Activated CD8-positive, alpha-beta memory T cell treated with anti-CD3 and anti-CD28 coated beads for 4 hours (primary cell): ENCODE measurements around the gene BBLN.
"Not testable (repeated sequence)": the region's sequence is repeated elsewhere in the genome, so short reads cannot be mapped to it uniquely, and the experiment has no call there.

Source experiments
- DNase-seq, 2 donors: peaks; one replicate each; pipeline ENCODE4 v3.0.0-alpha.2; 2020; ENCODE audit warnings: low read depth in 2 of 2

BBLN gene

GRCh38 chr9:128124451-128124850 is 35.6 kb upstream of the BBLN start:
- no peak for DNase-seq

GRCh38 chr9:128124873-128125579 is 35.0 kb upstream of the BBLN start:
- DNase-seq, result no peak

- DNase-seq, result no peak
These were observed 34.3 kb upstream of the BBLN start for GRCh38 chr9:128125580-128126354.

DNA sequence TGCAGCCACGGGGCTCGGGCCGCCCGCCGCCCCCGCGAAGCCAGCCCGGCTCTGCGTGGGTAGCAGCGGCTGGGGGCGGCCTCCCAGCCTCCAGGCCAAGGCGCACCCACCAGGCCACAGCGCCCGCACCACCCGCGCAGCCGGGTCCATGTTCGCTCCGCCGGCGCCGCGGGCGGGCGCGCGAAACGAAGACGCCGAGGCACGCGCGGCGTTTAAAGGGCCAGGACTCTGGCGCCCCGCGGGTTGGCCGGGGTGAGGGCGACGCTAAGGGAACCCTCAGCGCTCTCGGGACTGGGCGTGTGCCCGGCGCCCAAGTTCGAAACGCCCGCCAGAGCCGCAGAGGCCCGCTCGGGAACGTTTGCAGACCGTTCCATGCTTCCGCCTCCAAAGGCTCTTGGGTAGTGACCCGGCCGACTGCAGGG is 32.5 kb upstream of the BBLN start, which contains the start of gene PTGES2:
Gene PTGES2, minus strand, starts transcription at position 162 of the 422 bp plus-strand sequence. Its CDS starts 12 bp downstream, at position 150.
- DNase-seq, result peak; percentile 63 to 68

DNA sequence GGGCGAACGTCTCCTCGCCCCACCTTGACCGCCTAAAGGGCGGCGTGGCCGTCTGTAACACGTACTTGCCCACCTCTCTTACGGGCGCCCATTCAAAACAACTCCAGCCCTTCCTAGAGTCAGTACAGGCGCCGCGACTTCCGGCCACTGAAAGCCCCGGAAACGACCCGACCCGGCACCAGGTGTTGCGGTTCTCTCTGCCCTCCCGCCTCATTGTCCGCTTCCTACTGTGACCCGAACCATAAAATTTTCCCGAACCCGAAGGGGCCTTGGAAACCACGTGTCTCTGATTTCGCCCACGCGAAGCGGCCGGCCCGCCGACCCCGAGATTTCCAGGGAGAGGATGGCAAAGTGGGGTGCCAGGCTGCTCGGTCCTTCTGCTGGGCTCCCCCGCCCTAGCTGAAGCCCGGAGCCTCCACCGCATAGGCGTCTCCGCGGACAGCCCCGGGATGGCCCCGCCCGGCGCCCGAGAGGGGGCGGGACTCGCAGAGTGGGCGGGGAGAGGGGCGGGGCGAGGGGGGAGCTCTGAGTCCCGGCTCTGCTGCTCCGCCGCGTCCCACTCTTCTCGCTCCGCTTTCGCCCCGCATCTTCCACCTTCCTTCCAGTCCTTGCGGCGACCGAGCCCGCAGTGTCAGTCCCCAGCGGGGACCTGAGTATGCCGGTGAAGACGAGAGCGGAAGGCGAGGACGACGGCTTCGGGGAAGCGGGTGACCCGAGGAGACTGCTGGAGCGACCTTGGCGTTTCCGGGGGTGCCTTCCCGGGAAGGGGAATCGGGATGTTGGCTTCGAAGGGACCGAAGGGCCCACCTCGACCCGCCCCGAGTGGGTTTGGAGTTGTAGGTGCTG is 31.9 kb upstream of the BBLN start:
- peak; percentile 73 to 76 for DNase-seq

DNA sequence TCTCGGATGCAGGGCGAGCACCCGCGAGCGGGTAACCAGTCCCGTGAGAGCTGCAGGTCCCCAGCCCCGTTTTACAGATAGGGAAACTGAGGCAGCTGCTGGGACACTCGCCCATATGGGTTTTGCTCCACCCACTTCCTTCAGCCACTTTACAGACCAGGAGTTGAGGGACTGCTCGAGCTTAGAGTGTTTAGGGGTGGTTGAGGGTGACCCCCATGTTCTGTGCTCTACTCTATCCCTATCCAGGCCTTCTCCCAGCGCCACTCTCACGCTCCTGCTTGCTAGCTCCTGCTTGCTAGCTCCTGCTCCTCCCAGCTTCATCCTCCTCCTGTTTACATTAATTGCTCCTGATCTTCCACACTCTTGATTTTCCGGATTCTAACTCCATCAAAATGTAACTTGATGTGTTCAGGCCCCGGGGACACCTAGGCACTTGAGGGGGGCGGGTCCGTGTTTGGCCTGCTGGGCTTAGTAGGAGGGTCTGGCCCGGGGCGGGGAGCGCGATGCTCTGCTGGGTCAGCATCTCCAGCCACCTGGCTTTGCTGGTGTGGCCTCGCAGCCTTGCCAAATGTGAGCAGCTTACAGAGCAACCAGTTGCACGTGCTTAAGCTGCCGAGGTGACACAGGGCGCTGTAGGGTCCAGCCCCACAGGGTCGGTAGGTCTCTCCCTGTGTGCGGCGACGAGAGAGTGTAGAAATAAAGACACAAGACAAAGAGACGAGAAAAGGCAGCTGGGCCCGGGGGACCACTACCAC is 31.1 kb upstream of the BBLN start:
- no peak for DNase-seq

DNA sequence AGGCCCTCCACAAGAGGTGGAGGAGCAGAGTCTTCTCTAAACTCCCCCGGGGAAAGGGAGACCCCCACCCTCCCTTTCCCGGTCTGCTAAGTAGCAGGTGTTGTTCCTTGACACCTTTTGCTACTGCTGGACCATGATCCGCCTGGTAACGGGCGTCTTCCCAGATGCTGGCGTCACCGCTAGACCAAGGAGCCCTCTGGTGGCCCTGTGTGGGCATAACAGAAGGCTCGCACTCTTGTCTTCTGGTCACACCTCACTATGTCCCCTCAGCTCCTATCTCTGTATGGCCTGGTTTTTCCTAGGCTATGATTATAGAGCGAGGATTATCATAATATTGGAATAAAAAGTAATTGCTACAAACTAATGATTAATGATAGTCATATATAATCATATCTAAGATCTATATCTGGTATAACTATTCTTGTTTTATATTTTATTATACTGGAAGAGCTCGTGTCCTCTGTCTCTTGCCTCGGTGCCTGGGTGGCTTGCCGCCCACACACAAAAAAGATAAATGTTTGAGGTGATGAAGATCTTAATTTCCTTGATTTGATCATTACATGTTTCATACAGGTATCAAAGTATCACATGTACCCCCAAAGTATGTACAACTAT is 30.0 kb upstream of the BBLN start:
- DNase-seq, result peak in 1 of 2 donors; percentile 24

GRCh38 chr9:128130651-128131050 is 29.4 kb upstream of the BBLN start:
- DNase-seq, result not testable (repeated sequence)

- DNase-seq, result not testable (repeated sequence)
These were observed 28.7 kb upstream of the BBLN start for GRCh38 chr9:128131346-128131745.

GRCh38 chr9:128132139-128132538 is 27.9 kb upstream of the BBLN start:
- DNase-seq, result not testable (repeated sequence)

GRCh38 chr9:128135561-128135960 is 24.5 kb upstream of the BBLN start:
- not testable (repeated sequence) for DNase-seq

DNA sequence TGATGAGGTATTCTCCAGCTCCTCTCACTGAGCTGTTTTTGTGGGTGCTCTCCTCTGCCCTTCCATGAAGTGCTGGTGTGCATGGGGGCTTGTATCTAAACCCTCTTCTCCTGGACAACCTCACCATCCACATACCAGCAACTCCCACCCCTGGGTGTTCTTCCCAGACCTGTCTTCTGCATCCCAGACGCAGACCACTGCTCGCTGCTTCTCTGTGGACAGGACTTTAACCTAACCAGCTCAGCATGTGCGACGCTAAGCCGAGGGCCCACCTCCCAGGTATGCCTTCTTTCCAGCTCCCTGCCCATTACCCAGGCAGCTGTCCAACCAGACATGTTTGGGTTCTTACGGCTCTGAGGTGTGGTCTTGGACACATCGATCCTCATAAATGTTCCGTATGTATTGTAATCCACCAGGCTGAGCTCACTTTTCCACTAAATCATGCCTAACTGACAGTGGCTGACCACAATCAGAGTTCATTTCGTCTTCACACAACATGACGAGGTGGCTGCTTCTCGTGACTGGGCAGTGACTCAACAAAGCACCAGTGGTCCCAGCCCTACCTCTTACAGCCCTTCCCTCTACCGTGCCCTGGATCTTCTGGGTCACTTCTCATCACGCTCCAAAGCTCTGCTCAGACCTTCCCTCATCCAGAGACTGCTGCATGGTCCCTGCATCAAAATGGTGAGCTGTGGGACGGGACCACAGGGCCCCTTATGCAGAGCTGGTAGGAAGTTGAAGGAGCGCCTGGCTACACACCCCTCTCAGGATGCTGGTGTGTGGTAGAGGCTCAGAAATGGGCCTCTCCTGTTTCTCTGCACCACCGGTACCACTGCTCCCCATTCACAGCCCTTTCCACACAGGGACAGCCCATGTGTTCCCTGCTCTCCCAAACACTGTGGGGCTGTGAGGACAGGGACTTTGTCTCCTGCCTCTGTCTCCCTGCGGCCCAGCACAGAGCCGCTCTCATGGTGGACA is 23.0 kb upstream of the BBLN start:
- DNase-seq, result no peak

DNA sequence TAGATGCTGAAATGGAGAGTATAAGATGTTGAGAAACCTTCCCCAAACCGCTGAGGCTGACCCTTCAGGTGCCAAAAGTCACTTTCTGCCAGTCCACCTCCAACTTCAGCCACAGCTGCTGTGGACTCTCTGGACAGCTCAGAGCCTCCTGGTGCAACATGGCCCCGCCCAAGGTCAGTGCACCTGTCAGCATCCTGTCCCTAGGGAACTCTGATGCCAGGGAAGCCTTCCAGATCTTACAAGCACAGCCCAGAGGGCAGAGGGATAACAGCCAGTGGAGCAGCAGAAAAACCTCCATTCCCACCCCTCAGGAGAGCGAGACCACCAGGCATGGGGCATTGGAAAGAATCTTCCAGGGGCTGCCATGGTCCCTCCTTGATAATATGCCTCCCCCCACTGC is 22.1 kb upstream of the BBLN start:
- no peak for DNase-seq

DNA sequence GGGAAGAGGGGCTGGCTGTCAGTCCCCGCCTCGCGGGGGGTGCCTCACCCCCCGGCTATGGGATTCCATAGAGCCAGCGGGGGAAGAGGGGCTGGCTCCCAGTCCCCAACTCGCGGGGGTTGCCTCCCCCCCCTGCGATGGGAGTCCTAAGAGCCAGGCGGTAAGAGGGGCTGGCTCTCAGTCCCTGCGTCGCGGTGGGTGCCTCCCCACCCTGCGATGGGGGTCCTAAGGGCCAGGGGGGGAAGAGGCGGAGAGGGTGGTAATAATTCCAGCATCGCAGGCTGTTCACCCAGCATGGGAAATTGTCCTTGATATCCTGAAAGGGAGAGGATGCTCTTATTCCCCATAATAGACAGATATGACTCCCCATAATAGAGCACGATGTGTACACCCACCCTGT is 20.4 kb upstream of the BBLN start:
- no peak for DNase-seq

DNA sequence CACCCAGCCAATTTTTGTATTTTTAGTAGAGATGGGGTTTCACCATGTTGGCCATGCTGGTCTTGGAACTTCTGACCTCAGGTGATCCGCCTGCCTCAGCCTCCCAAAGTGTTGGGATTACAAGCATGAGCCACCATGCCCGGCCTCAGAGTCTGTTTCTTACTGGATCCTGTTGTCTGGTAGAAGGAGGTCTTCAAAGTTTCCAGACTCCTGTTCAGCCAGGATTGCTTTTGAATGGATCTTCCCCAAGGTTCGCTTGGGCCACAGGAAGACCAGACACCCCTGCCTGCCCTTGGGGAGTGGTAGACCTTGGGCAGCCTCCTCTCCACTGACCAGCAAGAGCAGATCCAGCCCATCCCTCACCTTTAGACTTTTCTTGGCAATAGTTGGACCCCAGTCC is 18.5 kb upstream of the BBLN start:
- DNase-seq, result no peak

GRCh38 chr9:128142061-128142460 is 18.0 kb upstream of the BBLN start:
- no peak for DNase-seq

DNA sequence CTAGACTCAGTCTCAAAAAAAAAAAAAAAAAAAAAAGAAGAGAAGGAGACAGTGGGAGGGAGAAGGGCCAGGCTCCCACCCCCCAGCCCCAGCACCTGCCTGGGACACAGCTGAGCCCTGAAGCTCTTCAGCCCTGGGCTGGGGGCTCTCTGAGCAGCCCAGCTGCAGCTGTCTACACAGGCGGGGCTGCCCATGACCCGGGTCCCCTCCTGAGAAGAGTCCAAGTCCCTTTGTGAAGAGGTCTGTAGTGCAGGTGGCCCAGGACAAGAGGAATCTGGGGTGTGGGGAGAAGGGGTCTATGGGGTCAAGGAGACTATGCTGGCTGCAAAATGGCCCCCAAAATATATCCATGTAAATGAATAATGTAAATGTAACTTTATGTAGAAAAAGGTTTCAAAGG is 17.5 kb upstream of the BBLN start:
- DNase-seq, result no peak

DNA sequence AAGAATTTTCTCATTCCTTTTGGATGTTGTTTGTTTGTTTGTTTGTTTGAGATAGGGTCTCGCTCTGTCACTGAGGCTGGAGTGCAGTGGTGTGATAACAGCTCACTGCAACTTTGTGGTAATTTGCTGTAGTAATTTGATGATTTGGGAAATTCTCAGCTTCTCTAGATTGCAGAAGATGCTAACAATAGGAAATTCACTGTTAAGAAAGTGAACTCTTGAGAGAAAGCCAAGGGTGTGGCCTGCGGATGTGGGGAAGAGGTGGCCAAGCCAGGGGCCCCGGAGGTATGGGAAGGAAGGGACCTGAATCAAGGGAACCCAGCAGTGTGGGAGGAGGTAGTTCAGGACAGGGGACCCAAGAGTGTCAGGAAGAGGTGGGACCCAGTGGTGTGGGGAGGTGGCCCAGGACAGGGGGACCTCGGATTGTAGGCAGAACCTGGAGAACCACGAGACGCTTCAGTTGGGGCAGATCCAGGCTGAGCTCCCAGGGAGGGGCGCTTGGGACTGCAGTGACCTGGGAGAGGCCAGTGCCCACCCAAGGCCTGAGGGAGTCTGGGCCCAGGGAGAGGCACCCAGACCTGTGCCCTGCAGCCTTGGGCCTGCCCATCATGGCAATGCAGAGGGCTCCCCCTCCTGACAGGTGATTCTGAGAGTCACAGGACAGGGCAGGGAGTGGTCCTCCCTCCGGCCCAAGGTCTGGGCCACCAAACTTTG is 16.4 kb upstream of the BBLN start:
- DNase-seq, result no peak
